Testis (tissue), 2 donors: ENCODE data around the gene MGLL.

ENCODE experiments used
- CTCF ChIP-seq, 3 experiments: fragments of 450-650 bp in 2 of 3; fragments of 200-600 bp in 1 of 3; sonication (generic) in 1 of 3; IDR thresholded peaks; one replicate each; pipeline ENCODE4 v1.5.1; 2016 to 2019; ENCODE audit warnings: antibody characterized with exemption in 3 of 3, mild to moderate bottlenecking in 2 of 3, moderate library complexity in 1 of 3
- POLR2A ChIP-seq: fragments of 450-650 bp; IDR thresholded peaks from one replicate; pipeline ENCODE4 v1.6.1; 2017; ENCODE audit warnings: antibody characterized with exemption, mild to moderate bottlenecking, moderate library complexity

GRCh38 chr3:127731546-127732289, 90.6 kb downstream of the MGLL start:
- no peak for TF ChIP-seq CTCF (IDR thresholded peaks at IDR 0.05)
- no peak for TF ChIP-seq POLR2A
